Measurements from ENCODE around the gene SON. TPM values are rescaled to one million over a fixed set of nuclear protein-coding genes. Genes with fewer than 3 reads are reported as not detected.

The SON gene
- total and polyA plus RNA-seq, 2 of the 13 experiments (the other 11 are each of a cell fraction or from before 2014, with no cell fraction given), result 61.3 to 78.3 TPM

GRCh38 chr21:33541756-33542639 is 840 bp upstream of the SON start, which contains the start of gene GART (continued):
- TF ChIP-seq ZNF766 (CRISPR knock-in tag; IDR thresholded peaks at IDR 0.05; ENCODE audit: borderline replicate concordance) (0 out of 2 replicates have a peak, but pooled peaks have one; percentile 47), ZNF790 (CRISPR knock-in tag; IDR thresholded peaks at IDR 0.05; ENCODE audit: borderline replicate concordance) (no peak; the same call in 1 of the 2 replicates), PAWR (CRISPR knock-in tag; IDR thresholded peaks at IDR 0.05; ENCODE audit: borderline replicate concordance) (no peak)
- TF ChIP-seq, protein P1, sequence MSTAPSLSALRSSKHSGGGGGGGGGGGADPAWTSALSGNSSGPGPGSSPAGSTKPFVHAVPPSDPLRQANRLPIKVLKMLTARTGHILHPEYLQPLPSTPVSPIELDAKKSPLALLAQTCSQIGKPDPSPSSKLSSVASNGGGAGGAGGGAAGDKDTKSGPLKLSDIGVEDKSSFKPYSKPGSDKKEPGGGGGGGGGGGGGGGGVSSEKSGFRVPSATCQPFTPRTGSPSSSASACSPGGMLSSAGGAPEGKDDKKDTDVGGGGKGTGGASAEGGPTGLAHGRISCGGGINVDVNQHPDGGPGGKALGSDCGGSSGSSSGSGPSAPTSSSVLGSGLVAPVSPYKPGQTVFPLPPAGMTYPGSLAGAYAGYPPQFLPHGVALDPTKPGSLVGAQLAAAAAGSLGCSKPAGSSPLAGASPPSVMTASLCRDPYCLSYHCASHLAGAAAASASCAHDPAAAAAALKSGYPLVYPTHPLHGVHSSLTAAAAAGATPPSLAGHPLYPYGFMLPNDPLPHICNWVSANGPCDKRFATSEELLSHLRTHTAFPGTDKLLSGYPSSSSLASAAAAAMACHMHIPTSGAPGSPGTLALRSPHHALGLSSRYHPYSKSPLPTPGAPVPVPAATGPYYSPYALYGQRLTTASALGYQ (CRISPR knock-in tag; IDR thresholded peaks at IDR 0.05), result peak; percentile 49; the same call in 1 of the 2 replicates

DNA sequence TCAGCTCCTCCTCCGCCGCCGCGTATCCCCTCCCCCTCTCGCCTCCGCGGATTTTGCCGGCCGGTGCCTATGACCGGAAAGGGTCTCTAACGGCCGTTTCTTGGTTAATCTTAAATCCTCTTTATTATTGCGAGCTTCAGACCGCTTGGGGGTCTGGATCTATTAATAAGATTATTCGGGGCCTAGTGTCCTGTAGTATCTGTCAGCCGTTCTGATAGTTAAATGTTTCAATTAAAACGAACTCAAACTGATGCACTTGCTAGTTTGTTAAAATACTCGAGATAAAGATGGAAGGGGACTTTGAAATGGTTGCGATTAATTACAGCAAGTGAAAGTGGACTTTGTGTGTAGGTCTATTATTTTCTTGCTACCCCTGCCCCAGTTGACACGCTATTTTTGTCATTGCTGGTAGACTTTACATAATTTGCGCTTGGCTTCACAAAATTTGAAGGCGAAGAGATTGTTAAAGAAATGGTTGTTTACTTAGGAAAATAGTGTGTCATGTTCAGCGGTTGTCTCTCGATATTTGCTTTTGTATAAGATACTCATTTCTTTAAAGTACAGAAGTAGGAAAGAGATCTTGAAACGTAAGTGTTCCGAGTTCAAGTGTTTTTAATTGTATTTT is 779 bp downstream of the SON start:
- H3K27me3 ChIP-seq (ENCODE audit: control insufficient read depth in 1 of 2, insufficient read depth in 2 of 2, low read length in 2 of 2), result no peaks in the 10 kb centered on the region; a peak in 1 of 5 replicates
- H3K9ac ChIP-seq (ENCODE audit: insufficient read depth, low read depth, low read length), result peak overlapping the region; percentile 100
- in situ Hi-C loops (cut with HindIII; ENCODE audit: extremely low pct_ligation_motif_present, low pct_unique_long_range_greater_than_20kb) (no loop called here), intact Hi-C loops (cut with micrococcal nuclease; ENCODE audit: unreplicated experiment) (loop anchor here (2.0 to 5.0 kb wide), 2 partner anchors 15 to 44 kb away; partner anchors contain the start of gene DONSON)
- DNase-seq (ENCODE audit: low spot score), result no peak
- ATAC-seq, result peak; percentile 27
- no peak overlapping the region for H2AFZ ChIP-seq (ENCODE audit: low read length)
- peak overlapping the region; percentile 100 for H3K27ac ChIP-seq (ENCODE audit: extremely low read length, insufficient read depth, low read length)
- ChIA-PET CTCF (ENCODE audit: low intra/inter-chr PET ratio, low total read pairs) (no interaction called here), POLR2A (interaction anchor here (0.6 to 2.7 kb wide), 10 partner anchors 8 to 101 kb away, joined by 3 to 19 read pairs (median 4); partner anchors contain the start of genes DNAJC28, DONSON and TMEM50B)
- no peaks in the 10 kb centered on the region for H3K9me3 ChIP-seq (ENCODE audit: low read length)
- peaks cover 45% of the 10 kb centered on the region for H4K20me1 ChIP-seq (ENCODE audit: insufficient read depth, low read length)
- FAIRE-seq, result no peak
- no TSS peak for BruUV-seq (replicated peaks)
- H3K4me3 ChIP-seq (replicated peaks in 1 of 3; ENCODE audit: insufficient read depth in 1 of 3, low read depth in 2 of 3, low read length in 3 of 3), result peak overlapping the region; percentile 85 to 98 (median 91)
- H3K36me3 ChIP-seq (replicated peaks in 1 of 2; ENCODE audit: control insufficient read depth in 1 of 2, insufficient read depth in 2 of 2, low read length in 2 of 2), result peaks cover 2 to 22% of the 10 kb centered on the region in 2 experiments; a peak in 4 of 5 replicates
- peaks cover 26% of the 10 kb centered on the region for H3K4me1 ChIP-seq (ENCODE audit: insufficient read depth, low read length)
- peak overlapping the region; percentile 87 for H3K4me2 ChIP-seq (ENCODE audit: low read depth, low read length)
- WGBS (ENCODE audit: low lambda C conversion rate), result under 1% methylated on average over 26 of the region's 26 CpGs
- peaks cover 85% of the 10 kb centered on the region for H3K79me2 ChIP-seq (ENCODE audit: insufficient read depth, low read length)
- TF ChIP-seq SAP130 (CRISPR knock-in tag; IDR thresholded peaks at IDR 0.05; ENCODE audit: low read depth) (peak; percentile 52), MLLT10 (CRISPR knock-in tag; IDR thresholded peaks at IDR 0.05) (no peak), ZNF703 (CRISPR knock-in tag; IDR thresholded peaks at IDR 0.05; ENCODE audit: borderline replicate concordance) (no peak), TERF1 (CRISPR knock-in tag; IDR thresholded peaks at IDR 0.05) (no peak), FOXJ3 (CRISPR knock-in tag; IDR thresholded peaks at IDR 0.05; ENCODE audit: borderline replicate concordance) (0 out of 2 replicates have a peak, but pooled peaks have one; percentile 1), IRF9 (CRISPR knock-in tag; IDR thresholded peaks at IDR 0.05; ENCODE audit: borderline replicate concordance) (no peak), XRCC5 (optimal IDR thresholded peaks at IDR 0.05; ENCODE audit: low read length) (no peak), KMT2B (CRISPR knock-in tag; IDR thresholded peaks at IDR 0.05) (0 out of 2 replicates have a peak, but pooled peaks have one; percentile 44), ZNF777 (CRISPR knock-in tag; IDR thresholded peaks at IDR 0.05) (0 out of 2 replicates have a peak, but pooled peaks have one; percentile 7)
- TF ChIP-seq, protein P2, sequence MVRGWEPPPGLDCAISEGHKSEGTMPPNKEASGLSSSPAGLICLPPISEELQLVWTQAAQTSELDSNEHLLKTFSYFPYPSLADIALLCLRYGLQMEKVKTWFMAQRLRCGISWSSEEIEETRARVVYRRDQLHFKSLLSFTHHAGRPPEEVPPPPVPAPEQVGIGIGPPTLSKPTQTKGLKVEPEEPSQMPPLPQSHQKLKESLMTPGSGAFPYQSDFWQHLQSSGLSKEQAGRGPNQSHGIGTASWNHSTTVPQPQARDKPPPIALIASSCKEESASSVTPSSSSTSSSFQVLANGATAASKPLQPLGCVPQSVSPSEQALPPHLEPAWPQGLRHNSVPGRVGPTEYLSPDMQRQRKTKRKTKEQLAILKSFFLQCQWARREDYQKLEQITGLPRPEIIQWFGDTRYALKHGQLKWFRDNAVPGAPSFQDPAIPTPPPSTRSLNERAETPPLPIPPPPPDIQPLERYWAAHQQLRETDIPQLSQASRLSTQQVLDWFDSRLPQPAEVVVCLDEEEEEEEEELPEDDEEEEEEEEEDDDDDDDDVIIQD (CRISPR knock-in tag; IDR thresholded peaks at IDR 0.05; ENCODE audit: low read depth), result no peak

Measured in HepG2 (cell line).